ENCODE data around the gene NASP.

Gene NASP

GRCh38 chr1:45660336-45660735 lies 76.5 kb downstream of the NASP start:
- no peak for DNase-seq (ENCODE audit: low read depth, low spot score)
- H3K4me3 ChIP-seq (ENCODE audit: low read depth, low read length) = no peak overlapping the region
- in situ Hi-C loops (cut with HindIII; ENCODE audit: low sequenced_read_pairs) = no loop called here
- no peak for TF ChIP-seq CTCF (IDR thresholded peaks at IDR 0.05; ENCODE audit: low read depth, low read length)

GRCh38 chr1:45666836-45667235 lies 83.0 kb downstream of the NASP start:
- H3K4me3 ChIP-seq (ENCODE audit: low read depth, low read length) = no peak overlapping the region
- no peak for DNase-seq (ENCODE audit: low read depth, low spot score)
- in situ Hi-C loops (cut with HindIII; ENCODE audit: low sequenced_read_pairs) = no loop called here
- no peak for TF ChIP-seq CTCF (IDR thresholded peaks at IDR 0.05; ENCODE audit: low read depth, low read length)

- DNase-seq (ENCODE audit: low read depth, low spot score) = no peak
- no peak for TF ChIP-seq CTCF (IDR thresholded peaks at IDR 0.05; ENCODE audit: low read depth, low read length)
- H3K4me3 ChIP-seq (ENCODE audit: low read depth, low read length) = no peak overlapping the region
- in situ Hi-C loops (cut with HindIII; ENCODE audit: low sequenced_read_pairs) = no loop called here
Observed at GRCh38 chr1:45667321-45668111, 83.7 kb downstream of the NASP start.

Data from astrocyte of the spinal cord (primary cell).